Mesodermal cell (in vitro differentiated cells): ENCODE measurements around the gene BSND.

Source experiments
- H3K27ac ChIP-seq: 2 replicates; pipeline ENCODE4 v1.7.0; 2013; ENCODE audit warnings: mild to moderate bottlenecking, low read depth, low read length, moderate library complexity; ENCODE audit not compliant: severe bottlenecking
- H3K36me3 ChIP-seq: 2 replicates; pipeline ENCODE4 v1.7.1; 2013; ENCODE audit warnings: mild to moderate bottlenecking, low read length, moderate library complexity; ENCODE audit not compliant: control insufficient read depth, insufficient read depth
- H3K4me1 ChIP-seq: one replicate; pipeline ENCODE4 v1.7.1; 2013; ENCODE audit warnings: mild to moderate bottlenecking, low read length; ENCODE audit not compliant: insufficient read depth, control insufficient read depth, poor library complexity, severe bottlenecking
- H3K4me3 ChIP-seq: 2 replicates; pipeline ENCODE4 v1.7.0; 2013; ENCODE audit warnings: low read length, control low read depth, mild to moderate bottlenecking; ENCODE audit not compliant: insufficient read depth, poor library complexity, severe bottlenecking; ENCODE audit errors: extremely low read depth
- H3K9me3 ChIP-seq: 2 replicates; pipeline ENCODE4 v1.7.1; 2013; ENCODE audit warnings: mild to moderate bottlenecking, low read length, moderate library complexity; ENCODE audit not compliant: control insufficient read depth
- WGBS, 2 experiments: methylation state at CpG; one replicate each; pipeline ENCODE4 v1.1.5; 2013; ENCODE audit warnings: missing lambda C conversion rate in 2 of 2; ENCODE audit not compliant: insufficient coverage in 2 of 2; 5-methylcytosine and 5-hydroxymethylcytosine counted together

BSND gene

GRCh38 chr1:54984131-54984842, 14.4 kb upstream of the BSND start:
- WGBS, 2 experiments: 63 to 90% methylated on average over 2 to 5 of the region's 7 CpGs
- Histone ChIP-seq H3K9me3 (no peaks in the 10 kb centered on the region), H3K36me3 (no peaks in the 10 kb centered on the region)

GRCh38 chr1:54985556-54985955, 13.2 kb upstream of the BSND start:
- Histone ChIP-seq H3K36me3 (no peaks in the 10 kb centered on the region), H3K4me3 (no peak overlapping the region), H3K4me1 (no peaks in the 10 kb centered on the region), H3K9me3 (no peaks in the 10 kb centered on the region), H3K27ac (no peak overlapping the region)
- WGBS, 2 experiments: 85 to 94% methylated on average over 5 of the region's 5 CpGs

More at GRCh38 chr1:54984131-54984842, 14.4 kb upstream of the BSND start:
- Histone ChIP-seq H3K27ac (no peak overlapping the region), H3K4me1 (no peaks in the 10 kb centered on the region), H3K4me3 (no peak overlapping the region)

GRCh38 chr1:54986025-54986424, 12.7 kb upstream of the BSND start:
- no peaks in the 10 kb centered on the region for H3K4me1 ChIP-seq
- no peak overlapping the region for H3K4me3 ChIP-seq
- no peaks in the 10 kb centered on the region for H3K36me3 ChIP-seq
- H3K27ac ChIP-seq: no peak overlapping the region
- no peaks in the 10 kb centered on the region for H3K9me3 ChIP-seq
- 90 to 92% methylated on average over 10 to 13 of the region's 15 CpGs for WGBS, 2 experiments

- Histone ChIP-seq H3K36me3 (no peaks in the 10 kb centered on the region), H3K4me3 (no peak overlapping the region), H3K4me1 (no peaks in the 10 kb centered on the region), H3K27ac (no peak overlapping the region), H3K9me3 (no peaks in the 10 kb centered on the region)
- WGBS, 2 experiments: 92 to 96% methylated on average over 3 of the region's 3 CpGs
These were observed 12.2 kb upstream of the BSND start for GRCh38 chr1:54986533-54986932.

GRCh38 chr1:54987427-54987826, 11.3 kb upstream of the BSND start:
- Histone ChIP-seq H3K36me3 (no peaks in the 10 kb centered on the region), H3K9me3 (no peaks in the 10 kb centered on the region), H3K4me1 (no peaks in the 10 kb centered on the region), H3K27ac (no peak overlapping the region), H3K4me3 (no peak overlapping the region)
- 65 to 92% methylated on average over 2 of the region's 2 CpGs for WGBS, 2 experiments

- Histone ChIP-seq H3K4me3 (no peak overlapping the region), H3K27ac (no peak overlapping the region), H3K36me3 (no peaks in the 10 kb centered on the region), H3K9me3 (no peaks in the 10 kb centered on the region), H3K4me1 (no peaks in the 10 kb centered on the region)
- 92 to 93% methylated on average over 8 of the region's 8 CpGs for WGBS, 2 experiments
These were observed 10.6 kb upstream of the BSND start for GRCh38 chr1:54987919-54988705.

- Histone ChIP-seq H3K9me3 (no peaks in the 10 kb centered on the region), H3K36me3 (no peaks in the 10 kb centered on the region), H3K4me3 (no peak overlapping the region), H3K4me1 (no peaks in the 10 kb centered on the region), H3K27ac (no peak overlapping the region)
- WGBS, 2 experiments: 94 to 100% methylated on average over 3 of the region's 4 CpGs
These were observed 9.8 kb upstream of the BSND start for GRCh38 chr1:54988975-54989374.

GRCh38 chr1:54989473-54989872, 9.3 kb upstream of the BSND start:
- Histone ChIP-seq H3K36me3 (no peaks in the 10 kb centered on the region), H3K27ac (no peak overlapping the region), H3K4me1 (no peaks in the 10 kb centered on the region), H3K4me3 (no peak overlapping the region), H3K9me3 (no peaks in the 10 kb centered on the region)
- WGBS, 2 experiments: 81 to 89% methylated on average over 6 to 7 of the region's 8 CpGs

- no peak overlapping the region for H3K27ac ChIP-seq
- no peaks in the 10 kb centered on the region for H3K4me1 ChIP-seq
- H3K36me3 ChIP-seq: no peaks in the 10 kb centered on the region
- no peaks in the 10 kb centered on the region for H3K9me3 ChIP-seq
- WGBS, 2 experiments: 84 to 86% methylated on average over 10 to 11 of the region's 13 CpGs
- no peak overlapping the region for H3K4me3 ChIP-seq
These were observed 8.5 kb upstream of the BSND start for GRCh38 chr1:54989968-54990810.

- Histone ChIP-seq H3K4me1 (no peaks in the 10 kb centered on the region), H3K36me3 (no peaks in the 10 kb centered on the region), H3K27ac (no peak overlapping the region), H3K9me3 (no peaks in the 10 kb centered on the region), H3K4me3 (no peak overlapping the region)
- WGBS, 2 experiments: 76 to 100% methylated on average over 2 to 3 of the region's 4 CpGs
These were observed 7.8 kb upstream of the BSND start for GRCh38 chr1:54990916-54991315.
